K562 (cell line): ENCODE data around the gene PAX2. TPM values are rescaled to one million over a fixed set of nuclear protein-coding genes. Genes with fewer than 3 reads are reported as not detected.

Source experiments
- ATAC-seq: fragments of 200-7000 bp; cut with Tn5 transposase; 3 replicates; pipeline ENCODE4 v1.9.1; 2020; ENCODE audit warnings: moderate library complexity
- BruUV-seq: library from RNA; stranded (reverse); fragments of 400-500 nt; replicated peaks from 2 replicates; lab custom pipeline; 2021; lab: Mats Ljungman, UMichigan
- CTCF ChIA-PET: fragments of 300-600 bp; formaldehyde crosslinking; extraction: SDS; loops from one replicate; lab custom pipeline; 2021; ENCODE audit warnings: low intra/inter-chr PET ratio; lab: Yijun Ruan, JAX
- POLR2A ChIA-PET: fragments of 300-600, 350-650 bp; sonication (Branson Sonifier 250); formaldehyde crosslinking; extraction: SDS; loops from one replicate; lab custom pipeline; 2021; ENCODE audit warnings: antibody characterized with exemption, inconsistent platforms; lab: Yijun Ruan, JAX
- DNase-seq, 4 experiments: peaks; one replicate each; pipeline versions ENCODE4 v3.0.0 to v3.0.0-alpha.2; 2011 to 2018; ENCODE audit warnings: low spot score in 3 of 4, mixed read lengths in 3 of 4; ENCODE audit errors: extremely low read depth in 1 of 4
- FAIRE-seq: peaks from 2 replicates; lab custom pipeline; 2011; peaks lifted over from hg19 to GRCh38; lab: Jason Lieb, UNC
- H2AFZ ChIP-seq: 2 replicates; pipeline ENCODE4 v1.6.0; 2011; ENCODE audit warnings: low read depth, low read length, control low read depth, inconsistent platforms
- H3K27ac ChIP-seq: fragments of 200-600 bp; 3 replicates; pipeline ENCODE4 v1.8.0; 2011; ENCODE audit warnings: low read depth, mild to moderate bottlenecking, control low read depth, inconsistent platforms, low read length, moderate library complexity, mixed read lengths; ENCODE audit errors: extremely low read depth
- H3K27me3 ChIP-seq, 2 experiments: fragments of 300-600 bp in 1 of 2; 2 replicates in 1 of 2; 3 replicates in 1 of 2; pipeline versions ENCODE4 v1.6.0 to v1.8.0; 2011; ENCODE audit warnings: inconsistent platforms in 2 of 2, low read length in 2 of 2, mild to moderate bottlenecking in 1 of 2, mixed read lengths in 1 of 2, moderate library complexity in 1 of 2; ENCODE audit not compliant: control insufficient read depth in 2 of 2, insufficient read depth in 2 of 2
- H3K36me3 ChIP-seq: fragments of 300-600 bp; 3 replicates; pipeline ENCODE4 v1.8.0; 2011; ENCODE audit warnings: mild to moderate bottlenecking, low read length, inconsistent platforms; ENCODE audit not compliant: control insufficient read depth, insufficient read depth
- H3K4me1 ChIP-seq, 2 experiments: fragments of 200-600 bp in 1 of 2; replicated peaks in 1 of 2; 2 replicates in 1 of 2; 3 replicates in 1 of 2; pipeline versions ENCODE4 v1.5.1 to v1.8.0; 2011; ENCODE audit warnings: inconsistent platforms in 2 of 2, low read length in 2 of 2, mild to moderate bottlenecking in 1 of 2, mixed read lengths in 1 of 2, moderate library complexity in 1 of 2; ENCODE audit not compliant: control insufficient read depth in 2 of 2, insufficient read depth in 2 of 2
- H3K4me2 ChIP-seq: 2 replicates; pipeline ENCODE4 v1.6.1; 2011; ENCODE audit warnings: low read length, control low read depth, inconsistent platforms, mixed read lengths; ENCODE audit not compliant: insufficient read depth
- H3K4me3 ChIP-seq: fragments of 200-600 bp; sonication (generic), shearing (Covaris generic); 2 replicates; pipeline ENCODE4 v1.5.1; 2016; ENCODE audit warnings: control low read depth, inconsistent platforms
- H3K79me2 ChIP-seq: fragments of 200-600 bp; 3 replicates; pipeline ENCODE4 v1.8.0; 2011; ENCODE audit warnings: low read length, inconsistent platforms; ENCODE audit not compliant: control insufficient read depth, insufficient read depth
- H3K9ac ChIP-seq, 2 experiments: 2 replicates each; pipeline versions ENCODE4 v1.6.0 to v1.6.1; 2011; ENCODE audit warnings: low read depth in 2 of 2, low read length in 2 of 2, control low read depth in 1 of 2, inconsistent platforms in 1 of 2, mild to moderate bottlenecking in 1 of 2, mixed read lengths in 1 of 2; ENCODE audit not compliant: insufficient read depth in 1 of 2
- H3K9me1 ChIP-seq: one replicate; pipeline ENCODE4 v1.6.0; 2011; ENCODE audit warnings: inconsistent platforms, mild to moderate bottlenecking, low read length, moderate library complexity; ENCODE audit not compliant: control insufficient read depth, insufficient read depth
- H3K9me3 ChIP-seq: replicated peaks from 2 replicates; pipeline ENCODE4 v1.5.1; 2011; ENCODE audit warnings: low read depth, low read length, inconsistent platforms; ENCODE audit not compliant: control insufficient read depth, insufficient read depth
- H4K20me1 ChIP-seq: replicated peaks from 2 replicates; pipeline ENCODE4 v1.6.1; 2011; ENCODE audit warnings: low read length, inconsistent platforms, mixed read lengths; ENCODE audit not compliant: control insufficient read depth, insufficient read depth
- BCOR ChIP-seq: fragments of 450-650 bp; IDR thresholded peaks from 2 replicates; pipeline ENCODE4 v1.6.1; 2016
- ETS2 ChIP-seq: IDR thresholded peaks from 2 replicates; pipeline ENCODE4 v1.6.1; 2016; ENCODE audit warnings: borderline replicate concordance, missing genetic modification characterization, mild to moderate bottlenecking, moderate library complexity, missing compliant biosample characterization; ENCODE audit not compliant: poor library complexity, severe bottlenecking
- ID3 ChIP-seq, 2 experiments: fragments of 250-450 bp in 1 of 2; fragments of 450-650 bp in 1 of 2; sonication (Bioruptor Pico) in 1 of 2; IDR thresholded peaks; 2 replicates each; pipeline versions ENCODE4 v1.6.1 to v1.8.0; 2016 to 2021; ENCODE audit warnings: mild to moderate bottlenecking in 2 of 2, moderate library complexity in 2 of 2, missing compliant biosample characterization in 1 of 2, missing genetic modification characterization in 1 of 2
- SMAD1 ChIP-seq: fragments of 150-350 bp; IDR thresholded peaks from 2 replicates; pipeline ENCODE4 v1.6.1; 2014; ENCODE audit warnings: low read length, low read depth; ENCODE audit not compliant: partially characterized antibody
- ZNF175 ChIP-seq: fragments of 200-800 bp; sonication (Bioruptor generic); IDR thresholded peaks from 2 replicates; pipeline ENCODE4 v1.6.1; 2016; ENCODE audit warnings: low read depth, mild to moderate bottlenecking, missing genetic modification characterization, missing compliant biosample characterization
- WGBS: fragments of 100-300 bp; shearing (Covaris generic); methylation state at CpG from one replicate; pipeline ENCODE4 v1.1.6; 2016; ENCODE audit warnings: low coverage, mixed read lengths; ENCODE audit not compliant: insufficient coverage; ENCODE audit errors: missing lambda C conversion rate; 5-methylcytosine and 5-hydroxymethylcytosine counted together
- in situ Hi-C: fragments of 300-500 bp; cut with MboI; formaldehyde crosslinking; loops from 4 replicates; pipeline ENCODE4 v1.15.0; 2018; ENCODE audit warnings: inconsistent platforms, mixed read lengths
- intact Hi-C: fragments of 100-400 bp; cut with micrococcal nuclease; formaldehyde crosslinking; loops from 2 replicates; pipeline ENCODE4 v1.14.2; 2022
- polyA plus RNA-seq, 8 experiments: library from polyadenylated mRNA; depleted of rRNA in 4 of 8; stranded (reverse) in 5 of 8; unstranded in 3 of 8; fragments of >200 nt; fragmentation: Nextera tagmentation in 2 of 8; fragmentation: Illumina TruSeq in 1 of 8; extraction: Ambion mirVana in 2 of 8; extraction: Trizol in 1 of 8; gene quantifications; 2 replicates each; pipeline versions ENCODE4 v1.2.1 to v1.2.3, GENCODE V29; 2011 to 2014; ENCODE audit warnings: inconsistent platforms in 1 of 8, missing spikeins in 1 of 8
- total RNA-seq, 7 experiments: library from RNA; depleted of rRNA in 6 of 7; stranded (reverse); fragments of >200 nt in 6 of 7; fragmentation: Illumina TruSeq in 2 of 7; extraction: Trizol in 2 of 7; gene quantifications; 2 replicates each; pipeline versions ENCODE4 v1.2.1 to v1.2.3, GENCODE V29; 2011 to 2021; ENCODE audit warnings: low replicate concordance in 1 of 7

Gene PAX2
- total and polyA plus RNA-seq, 9 of the 15 experiments (the other 6 are each of a cell fraction or from before 2014, with no cell fraction given) = not detected

- 23% methylated on average over 20 of the region's 68 CpGs for WGBS
- POLR2A ChIA-PET = no interaction called here
- BruUV-seq = no TSS peak
- H3K4me2 ChIP-seq = no peak overlapping the region
- no peaks in the 10 kb centered on the region for H3K79me2 ChIP-seq
- CTCF ChIA-PET = no interaction called here
- no peak overlapping the region for H2AFZ ChIP-seq
- intact Hi-C loops = no loop called here
- peaks cover 0 to 41% of the 10 kb centered on the region in 2 experiments; a peak in 2 of 5 replicates for H3K27me3 ChIP-seq
- H3K36me3 ChIP-seq = no peaks in the 10 kb centered on the region
- H3K9ac ChIP-seq = no peak overlapping the region
- H4K20me1 ChIP-seq = no peaks in the 10 kb centered on the region; the same call in 1 of the 2 replicates
- DNase-seq = peak in 2 of 4 experiments; percentile 13 to 19
- TF ChIP-seq ZNF175 (no peak), SMAD1 (no peak), BCOR (no peak), ID3 (CRISPR knock-in tag; IDR thresholded peaks at IDR 0.05) (no peak), ID3 (tag; IDR thresholded peaks at IDR 0.05) (no peak), ETS2 (tag) (no peak)
- TF ChIP-seq, all 486 proteins: peak for 0
- H3K4me1 ChIP-seq = peaks cover 0 to 37% of the 10 kb centered on the region in 2 experiments; a peak in 2 of 5 replicates
- H3K9me3 ChIP-seq = no peaks in the 10 kb centered on the region
- H3K4me3 ChIP-seq = no peak overlapping the region
- FAIRE-seq (no peak), ATAC-seq (peak; percentile 54)
- no peaks in the 10 kb centered on the region for H3K9me1 ChIP-seq
- H3K27ac ChIP-seq = no peak overlapping the region
- in situ Hi-C loops = no loop called here
Measured at GRCh38 chr10:100826983-100827818, 81.8 kb downstream of the PAX2 start.
